GM19351 (cell line): Measurements from ENCODE around the gene TNFRSF1A.
"Not testable (repeated sequence)": the region's sequence is repeated elsewhere in the genome, so short reads cannot be mapped to it uniquely, and the experiment has no call there.

Experiments used
- ATAC-seq: cut with Tn5 transposase; IDR thresholded peaks from one replicate; pipeline ENCODE4 v1.9.1; 2021; ENCODE audit warnings: mild to moderate bottlenecking, moderate library complexity; ENCODE audit not compliant: unreplicated experiment

The TNFRSF1A gene

GRCh38 chr12:6358881-6359280 lies 17.0 kb upstream of the TNFRSF1A start:
- no peak for ATAC-seq

GRCh38 chr12:6356374-6356820 lies 14.5 kb upstream of the TNFRSF1A start:
- no peak for ATAC-seq

- no peak for ATAC-seq
Measured at GRCh38 chr12:6355491-6356373, 13.9 kb upstream of the TNFRSF1A start.

GRCh38 chr12:6354495-6355393 lies 12.9 kb upstream of the TNFRSF1A start:
- ATAC-seq = no peak

DNA sequence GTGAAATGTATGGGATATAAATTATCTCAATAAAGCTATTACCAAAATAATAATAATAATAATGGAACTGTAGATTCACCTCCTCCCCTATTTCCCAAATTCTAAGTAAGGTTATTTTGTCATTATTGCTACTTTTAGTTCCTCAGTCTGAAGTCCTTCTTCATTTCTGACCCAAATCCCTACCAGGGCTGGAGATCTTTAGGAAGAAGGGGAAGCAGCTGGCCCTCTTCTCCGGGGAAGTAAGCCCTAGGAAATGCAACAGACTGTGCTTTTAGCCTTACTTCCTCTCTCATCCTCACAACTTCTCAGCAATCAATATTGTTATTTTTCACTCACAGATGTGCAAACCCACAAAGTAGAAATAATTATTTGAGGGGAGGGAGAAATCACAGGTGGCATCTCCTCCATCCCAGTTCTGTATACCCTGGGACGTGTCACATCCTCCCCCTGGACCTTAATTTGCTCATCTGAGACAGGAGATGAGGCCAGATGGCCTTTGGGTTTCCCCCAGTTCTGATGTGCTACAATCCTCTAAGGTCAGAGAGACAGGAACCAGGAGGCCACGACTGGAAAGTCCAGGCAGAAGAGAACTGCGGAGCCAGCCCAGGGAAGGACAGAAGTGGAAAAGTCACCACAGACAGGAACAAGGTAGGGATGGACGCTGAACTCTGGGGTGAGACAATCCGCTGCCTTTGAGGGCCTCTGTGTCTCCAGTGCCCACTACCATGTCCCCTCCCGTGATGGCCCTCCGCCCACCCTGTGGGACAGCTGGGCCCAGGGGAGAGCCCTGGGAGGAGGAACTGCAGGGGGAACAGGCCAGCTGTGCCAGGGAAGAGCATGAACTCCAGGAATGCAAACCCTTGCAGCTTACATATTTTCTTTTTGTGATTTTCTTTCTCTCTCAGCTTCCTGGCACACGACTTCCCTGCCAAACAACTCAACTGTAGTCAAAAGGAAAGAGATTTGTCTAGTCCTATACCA lies 10.6 kb upstream of the TNFRSF1A start:
- ATAC-seq = no peak

DNA sequence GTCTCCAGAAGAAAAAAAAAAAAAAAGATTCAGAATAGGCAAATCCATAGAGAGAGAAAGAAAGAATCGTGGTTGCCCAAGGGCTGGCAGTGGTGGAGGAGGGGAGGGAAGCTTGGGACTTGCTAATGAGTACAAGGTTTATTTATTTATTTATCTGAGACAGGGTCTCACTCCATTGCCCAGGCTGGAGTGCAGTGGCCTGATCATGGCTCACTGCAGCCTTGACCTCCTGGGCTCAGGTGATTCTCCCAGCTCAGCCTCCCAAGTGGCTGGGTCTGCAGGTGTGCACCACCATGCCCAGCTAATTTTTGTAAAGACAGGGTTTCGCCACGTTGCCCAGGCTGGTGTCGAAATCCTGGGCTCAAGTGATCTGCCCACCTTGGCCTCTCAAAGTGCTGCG lies 9.7 kb upstream of the TNFRSF1A start:
- no peak for ATAC-seq

GRCh38 chr12:6347367-6348338 lies 5.8 kb upstream of the TNFRSF1A start:
- ATAC-seq = no peak

GRCh38 chr12:6346942-6347341 lies 5.1 kb upstream of the TNFRSF1A start:
- ATAC-seq = no peak

GRCh38 chr12:6346235-6346832 lies 4.5 kb upstream of the TNFRSF1A start:
- no peak for ATAC-seq

DNA sequence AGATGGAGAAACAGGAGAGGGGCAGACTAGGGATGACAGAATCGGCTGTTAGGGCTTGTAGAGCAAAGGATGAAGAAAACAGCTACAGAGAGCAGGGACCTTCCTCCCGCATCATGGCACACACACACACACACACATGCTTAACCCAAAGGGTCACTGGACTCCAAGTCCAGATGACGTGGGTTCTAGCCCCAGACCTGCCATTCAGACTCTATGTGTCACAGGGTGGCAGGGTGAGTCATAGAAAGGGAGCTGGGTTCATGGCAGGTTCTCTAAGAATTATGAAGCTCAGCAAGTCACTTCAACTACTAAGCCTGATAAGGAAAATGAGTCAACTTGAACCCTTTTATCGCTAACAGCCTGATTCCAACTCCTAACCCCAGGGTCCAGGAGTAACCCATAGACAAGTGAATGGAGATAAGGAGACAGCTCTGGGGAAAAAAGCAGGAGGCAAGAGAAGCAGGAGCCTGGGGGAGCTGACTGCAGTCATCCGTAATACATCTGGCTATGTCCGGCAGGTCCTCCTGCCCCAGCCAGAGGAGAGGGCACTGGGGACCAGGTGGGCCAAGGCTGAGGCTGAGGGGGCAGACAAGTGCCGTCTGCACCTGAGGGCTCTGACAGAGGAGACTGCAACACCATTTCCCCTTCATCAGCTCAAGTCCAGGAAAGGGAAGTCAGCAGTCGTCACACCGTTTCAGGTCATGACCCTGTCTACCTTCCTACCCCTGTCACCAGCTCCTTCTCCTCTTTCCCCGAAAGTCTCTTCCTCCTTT lies 3.6 kb upstream of the TNFRSF1A start:
- no peak for ATAC-seq

DNA sequence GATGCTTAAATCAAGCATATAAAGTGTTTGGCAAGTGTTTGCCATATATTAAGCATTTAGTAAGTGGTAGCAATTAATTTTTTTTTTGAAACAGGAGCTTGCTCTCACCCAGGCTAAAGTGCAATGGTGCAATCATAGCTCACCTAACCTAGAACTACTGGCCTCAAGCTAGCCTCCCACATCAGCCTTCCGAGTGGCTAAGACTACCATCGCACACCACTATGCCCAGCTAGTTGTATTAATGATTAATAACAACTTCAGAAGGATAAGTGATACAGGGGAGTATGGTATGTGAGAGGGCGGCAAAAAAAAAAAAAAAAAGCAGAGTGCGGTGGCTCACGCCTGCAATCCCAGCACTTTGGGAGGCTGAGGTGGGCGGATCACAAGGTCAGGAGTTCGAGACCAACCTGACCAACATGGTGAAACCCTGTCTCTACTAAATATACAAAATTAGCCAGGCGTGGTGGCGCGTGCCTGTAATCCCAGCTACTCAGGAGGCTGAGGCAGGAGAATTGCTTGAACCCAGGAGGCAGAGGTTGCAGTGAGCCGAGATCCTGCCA lies 2.3 kb upstream of the TNFRSF1A start:
- not testable (repeated sequence) for ATAC-seq

- ATAC-seq = no peak
Measured at GRCh38 chr12:6343518-6343917, 1.6 kb upstream of the TNFRSF1A start.

GRCh38 chr12:6342140-6342889 lies 439 bp upstream of the TNFRSF1A start:
- no peak for ATAC-seq

GRCh38 chr12:6340745-6341416 lies 995 bp downstream of the TNFRSF1A start:
- ATAC-seq = no peak

DNA sequence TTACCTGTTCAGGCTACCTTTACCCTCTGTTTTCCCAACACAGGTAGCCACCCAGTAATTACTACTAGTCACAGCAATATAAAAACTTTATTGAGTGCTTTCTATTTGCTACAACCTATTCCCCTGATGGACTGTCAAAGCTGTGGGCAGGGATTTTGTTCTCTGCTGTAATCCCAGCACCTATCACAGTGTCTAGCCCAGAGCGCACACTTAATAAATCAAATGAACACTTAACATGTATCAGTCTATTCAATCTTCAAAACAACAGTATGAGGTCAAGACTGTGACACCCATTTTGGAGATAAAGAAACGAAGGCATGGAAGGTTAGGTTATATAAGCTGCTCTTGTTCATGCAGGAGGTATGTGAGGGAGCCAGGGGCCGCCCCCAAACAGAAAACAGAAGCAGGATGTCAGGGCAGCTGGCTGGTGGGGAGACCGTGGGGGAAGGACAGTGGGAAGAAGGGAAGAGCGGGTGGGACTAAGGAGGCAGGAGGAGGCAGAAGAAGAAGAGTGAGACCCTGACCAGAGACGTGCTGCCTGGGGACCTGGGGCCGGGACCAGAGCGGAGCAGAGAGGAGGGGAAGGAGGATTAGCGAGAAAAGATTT lies 1.7 kb downstream of the TNFRSF1A start:
- ATAC-seq = no peak

- no peak for ATAC-seq
Measured at GRCh38 chr12:6338955-6339354, 2.9 kb downstream of the TNFRSF1A start.
